GM19193 (cell line): ENCODE measurements around the gene TRIM31.
A peak's percentile ranks its signal among the peaks of the same experiment; 100 is the strongest.

Experiments used
- POLR2A ChIP-seq: IDR thresholded peaks from 4 replicates; pipeline ENCODE4 v1.6.1; 2011; ENCODE audit not compliant: insufficient read depth, insufficient read length; ENCODE audit errors: extremely low read depth

The TRIM31 gene

GRCh38 chr6:30102970-30103871, 9.7 kb downstream of the TRIM31 start:
- TF ChIP-seq POLR2A, result no peak

- no peak for TF ChIP-seq POLR2A
Observed at GRCh38 chr6:30102414-30102969, 10.4 kb downstream of the TRIM31 start.

- peak; percentile 36 for TF ChIP-seq POLR2A
Observed at GRCh38 chr6:30101444-30102413, 11.2 kb downstream of the TRIM31 start.

GRCh38 chr6:30100585-30101443, 12.1 kb downstream of the TRIM31 start:
- no peak for TF ChIP-seq POLR2A

- no peak for TF ChIP-seq POLR2A
Observed at GRCh38 chr6:30100154-30100553, 12.7 kb downstream of the TRIM31 start.

GRCh38 chr6:30097902-30098768, 14.8 kb downstream of the TRIM31 start:
- TF ChIP-seq POLR2A, result no peak

- no peak for TF ChIP-seq POLR2A
Observed at GRCh38 chr6:30096829-30097228, 16.1 kb downstream of the TRIM31 start.

- TF ChIP-seq POLR2A, result no peak
Observed at GRCh38 chr6:30093951-30094661, 18.8 kb downstream of the TRIM31 start.

GRCh38 chr6:30092852-30093543, 19.9 kb downstream of the TRIM31 start:
- TF ChIP-seq POLR2A, result no peak

GRCh38 chr6:30091577-30092381, 21.1 kb downstream of the TRIM31 start:
- TF ChIP-seq POLR2A, result no peak

GRCh38 chr6:30087876-30088275, 25.0 kb downstream of the TRIM31 start:
- no peak for TF ChIP-seq POLR2A
